ENCODE data around the gene CHRNG.

DNA sequence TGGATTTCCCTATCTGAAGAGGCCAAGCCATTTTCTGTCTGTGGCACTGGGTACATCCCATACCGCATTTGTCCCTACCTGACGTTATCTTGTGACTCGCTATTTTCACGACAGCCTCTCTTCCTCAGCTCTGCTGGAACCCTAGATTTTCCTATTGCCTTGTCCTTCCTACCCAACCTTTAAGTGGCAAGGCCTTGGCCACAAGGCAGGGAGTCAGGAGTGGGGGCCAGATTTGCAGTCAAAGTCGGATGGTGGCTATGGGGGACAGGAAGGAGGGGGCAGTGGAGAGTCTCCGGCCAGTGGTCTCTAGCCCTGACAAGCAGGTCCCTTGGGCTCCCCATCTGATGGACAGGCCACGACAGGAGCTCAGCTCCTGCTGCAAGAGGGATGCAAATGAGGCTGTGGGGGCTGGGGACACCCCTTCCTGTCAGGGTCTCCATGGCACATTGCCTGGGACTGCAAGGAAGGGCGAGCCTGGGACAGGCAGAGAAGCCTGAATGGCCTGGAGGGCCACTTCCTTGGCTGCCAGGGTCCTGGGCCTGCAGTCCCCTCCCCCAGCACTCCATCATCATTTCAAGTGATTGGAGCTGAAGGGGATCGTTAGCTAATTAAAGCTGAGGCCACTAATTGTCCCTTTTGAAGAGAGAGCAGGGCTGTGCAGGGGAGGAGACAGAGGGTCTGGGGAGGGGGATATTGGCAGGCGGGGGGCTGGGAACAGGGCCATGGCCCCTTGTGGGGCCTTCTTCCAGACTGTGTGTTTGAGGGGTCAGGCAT lies 45.6 kb upstream of the CHRNG start:
- no peak for TF ChIP-seq RAD21 (conservative IDR thresholded peaks at IDR 0.05)
- TF ChIP-seq, protein P1, sequence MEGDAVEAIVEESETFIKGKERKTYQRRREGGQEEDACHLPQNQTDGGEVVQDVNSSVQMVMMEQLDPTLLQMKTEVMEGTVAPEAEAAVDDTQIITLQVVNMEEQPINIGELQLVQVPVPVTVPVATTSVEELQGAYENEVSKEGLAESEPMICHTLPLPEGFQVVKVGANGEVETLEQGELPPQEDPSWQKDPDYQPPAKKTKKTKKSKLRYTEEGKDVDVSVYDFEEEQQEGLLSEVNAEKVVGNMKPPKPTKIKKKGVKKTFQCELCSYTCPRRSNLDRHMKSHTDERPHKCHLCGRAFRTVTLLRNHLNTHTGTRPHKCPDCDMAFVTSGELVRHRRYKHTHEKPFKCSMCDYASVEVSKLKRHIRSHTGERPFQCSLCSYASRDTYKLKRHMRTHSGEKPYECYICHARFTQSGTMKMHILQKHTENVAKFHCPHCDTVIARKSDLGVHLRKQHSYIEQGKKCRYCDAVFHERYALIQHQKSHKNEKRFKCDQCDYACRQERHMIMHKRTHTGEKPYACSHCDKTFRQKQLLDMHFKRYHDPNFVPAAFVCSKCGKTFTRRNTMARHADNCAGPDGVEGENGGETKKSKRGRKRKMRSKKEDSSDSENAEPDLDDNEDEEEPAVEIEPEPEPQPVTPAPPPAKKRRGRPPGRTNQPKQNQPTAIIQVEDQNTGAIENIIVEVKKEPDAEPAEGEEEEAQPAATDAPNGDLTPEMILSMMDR (IDR thresholded peaks at IDR 0.05; ENCODE audit: poor library complexity, severe bottlenecking): no peak

Measured in neural cell (in vitro differentiated cells).